Measurements from ENCODE around the gene BPGM.

GRCh38 chr7:134662871-134663205 is 16.2 kb downstream of the BPGM start:
- TF ChIP-seq POLR2AphosphoS5 (IDR thresholded peaks at IDR 0.05; ENCODE audit: borderline replicate concordance, low read depth, low read length): no peak
- TF ChIP-seq EZH2 (IDR thresholded peaks at IDR 0.05): no peak
- no peak for TF ChIP-seq FOXP2 (optimal IDR thresholded peaks at IDR 0.05; ENCODE audit: control extremely low read depth, extremely low read length, insufficient read depth)
